Measurements from ENCODE around the gene GPR31.

GPR31 gene

DNA sequence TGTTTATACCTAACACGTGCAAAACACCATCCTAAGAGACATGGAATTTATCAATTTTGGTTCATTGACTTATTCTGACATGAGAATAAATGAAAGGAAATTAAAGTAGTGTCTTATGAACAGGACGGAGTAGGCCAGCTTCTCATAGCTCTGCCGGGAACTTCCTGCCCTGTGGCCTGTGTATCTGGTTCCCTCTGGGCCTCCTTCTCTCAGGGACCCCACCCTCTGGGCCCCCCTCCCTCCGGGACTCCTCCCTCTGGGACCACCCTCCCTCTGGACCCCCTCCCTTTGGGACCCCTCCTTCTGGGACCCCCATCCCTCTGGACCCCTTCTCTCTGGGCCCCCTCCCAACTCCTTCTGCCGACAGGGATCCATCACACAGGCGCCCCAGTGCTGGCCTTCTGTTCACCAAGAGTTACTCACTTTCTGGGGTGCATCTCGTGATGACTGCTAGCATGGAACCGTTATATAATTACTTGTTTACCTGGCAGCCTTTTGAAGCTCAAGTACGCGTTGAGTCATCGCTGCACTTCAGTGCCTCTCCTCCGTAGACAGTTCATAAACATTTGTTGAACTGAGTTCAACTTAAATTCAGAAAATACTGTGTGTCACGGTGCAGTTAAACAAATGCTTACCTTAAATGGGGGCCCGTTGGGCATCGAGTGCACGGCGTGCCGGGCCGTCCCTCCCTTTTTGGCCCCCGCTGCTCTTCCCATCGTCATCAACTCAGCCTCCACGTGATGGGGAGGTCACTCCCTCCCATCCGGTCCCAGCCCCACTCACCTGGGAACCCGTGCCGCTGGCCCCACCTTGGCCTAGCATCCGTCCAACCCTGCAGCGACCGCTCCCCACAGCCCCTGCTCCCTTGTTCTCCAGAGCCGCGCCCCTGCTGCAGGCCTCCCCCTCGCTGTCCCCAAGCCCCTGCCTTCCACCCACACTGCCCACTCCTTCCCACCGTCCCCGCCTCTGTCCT lies 26.8 kb downstream of the GPR31 start:
- Histone ChIP-seq H2AK5ac (ENCODE audit: low read depth, low read length) (no peak overlapping the region), H2BK15ac (ENCODE audit: low read length) (no peak overlapping the region), H3K79me1 (ENCODE audit: low read depth, low read length) (no peaks in the 10 kb centered on the region), H3K23ac (ENCODE audit: low read depth, low read length, poor library complexity) (peak overlapping the region; percentile 6), H3K18ac (ENCODE audit: low read length) (no peak overlapping the region), H3K4me3 (ENCODE audit: low read length in 2 of 2) (no peak overlapping the region), H2AFZ (ENCODE audit: low read length) (no peak overlapping the region), H3K14ac (ENCODE audit: low read length) (no peak overlapping the region), H2BK120ac (ENCODE audit: low read depth, low read length) (no peak overlapping the region), H3K27me3 (ENCODE audit: control insufficient read depth in 3 of 3, insufficient read depth in 3 of 3, low read depth in 1 of 3, low read length in 3 of 3) (no peaks in the 10 kb centered on the region), H4K91ac (ENCODE audit: low read depth, low read length, poor library complexity) (no peak overlapping the region), H3K4me1 (ENCODE audit: control insufficient read depth in 2 of 2, insufficient read depth in 1 of 2, low read depth in 1 of 2, low read length in 2 of 2) (no peaks in the 10 kb centered on the region), H3K4ac (ENCODE audit: low read length) (no peak overlapping the region), H2BK12ac (ENCODE audit: low read length) (no peak overlapping the region), H3K9me3 (replicated peaks in 1 of 2; ENCODE audit: control insufficient read depth in 2 of 2, insufficient read depth in 1 of 2, low read depth in 1 of 2, low read length in 2 of 2) (no peaks in the 10 kb centered on the region), H2BK5ac (ENCODE audit: low read length) (no peak overlapping the region), H3K36me3 (replicated peaks in 1 of 2; ENCODE audit: control insufficient read depth in 2 of 2, insufficient read depth in 2 of 2, low read length in 2 of 2) (no peaks in the 10 kb centered on the region), H4K8ac (ENCODE audit: low read depth, low read length) (no peak overlapping the region), H3K4me2 (ENCODE audit: insufficient read depth, low read length, poor library complexity, severe bottlenecking) (no peak overlapping the region), H3K27ac (replicated peaks; ENCODE audit: low read length) (no peak overlapping the region), H3K9ac (ENCODE audit: low read depth, low read length, poor library complexity) (peak overlapping the region; percentile 68)
- WGBS, 2 donors (ENCODE audit: extremely low coverage in 2 of 2, insufficient read length in 2 of 2, insufficient replicate concordance in 1 of 2), result no CpG with 5 or more reads among the region's 33 CpGs
- no peak for DNase-seq (ENCODE audit: low spot score)

GRCh38 chr6:167130008-167130677 lies 27.6 kb downstream of the GPR31 start:
- no peak overlapping the region for H3K27ac ChIP-seq (replicated peaks; ENCODE audit: low read length)
- H3K27me3 ChIP-seq (ENCODE audit: control insufficient read depth in 3 of 3, insufficient read depth in 3 of 3, low read depth in 1 of 3, low read length in 3 of 3), result no peaks in the 10 kb centered on the region
- H3K79me1 ChIP-seq (ENCODE audit: low read depth, low read length), result no peaks in the 10 kb centered on the region
- no peak overlapping the region for H4K91ac ChIP-seq (ENCODE audit: low read depth, low read length, poor library complexity)
- H3K23ac ChIP-seq (ENCODE audit: low read depth, low read length, poor library complexity), result no peak overlapping the region
- H2AK5ac ChIP-seq (ENCODE audit: low read depth, low read length), result no peak overlapping the region
- H4K8ac ChIP-seq (ENCODE audit: low read depth, low read length), result no peak overlapping the region
- H2BK5ac ChIP-seq (ENCODE audit: low read length), result no peak overlapping the region
- no peaks in the 10 kb centered on the region for H3K4me1 ChIP-seq (ENCODE audit: control insufficient read depth in 2 of 2, insufficient read depth in 1 of 2, low read depth in 1 of 2, low read length in 2 of 2)
- no peak overlapping the region for H3K18ac ChIP-seq (ENCODE audit: low read length)
- no peak overlapping the region for H3K4me2 ChIP-seq (ENCODE audit: insufficient read depth, low read length, poor library complexity, severe bottlenecking)
- H2BK12ac ChIP-seq (ENCODE audit: low read length), result no peak overlapping the region
- no peak overlapping the region for H2BK15ac ChIP-seq (ENCODE audit: low read length)
- H3K14ac ChIP-seq (ENCODE audit: low read length), result no peak overlapping the region
- DNase-seq (ENCODE audit: low spot score), result no peak
- no peaks in the 10 kb centered on the region for H3K36me3 ChIP-seq (replicated peaks in 1 of 2; ENCODE audit: control insufficient read depth in 2 of 2, insufficient read depth in 2 of 2, low read length in 2 of 2)
- H3K9me3 ChIP-seq (replicated peaks in 1 of 2; ENCODE audit: control insufficient read depth in 2 of 2, insufficient read depth in 1 of 2, low read depth in 1 of 2, low read length in 2 of 2), result no peaks in the 10 kb centered on the region
- WGBS, 2 donors (ENCODE audit: extremely low coverage in 2 of 2, insufficient read length in 2 of 2, insufficient replicate concordance in 1 of 2), result no CpG with 5 or more reads among the region's 6 CpGs
- no peak overlapping the region for H2BK120ac ChIP-seq (ENCODE audit: low read depth, low read length)
- no peak overlapping the region for H3K9ac ChIP-seq (ENCODE audit: low read depth, low read length, poor library complexity)
- no peak overlapping the region for H2AFZ ChIP-seq (ENCODE audit: low read length)
- H3K4ac ChIP-seq (ENCODE audit: low read length), result no peak overlapping the region
- H3K4me3 ChIP-seq (ENCODE audit: low read length in 2 of 2), result no peak overlapping the region

GRCh38 chr6:167129562-167129961 lies 28.2 kb downstream of the GPR31 start:
- H3K14ac ChIP-seq (ENCODE audit: low read length), result no peak overlapping the region
- H3K79me1 ChIP-seq (ENCODE audit: low read depth, low read length), result no peaks in the 10 kb centered on the region
- H3K4me3 ChIP-seq (ENCODE audit: low read length in 2 of 2), result no peak overlapping the region
- no peak overlapping the region for H4K8ac ChIP-seq (ENCODE audit: low read depth, low read length)
- no CpG with 5 or more reads among the region's 4 CpGs for WGBS, 2 donors (ENCODE audit: extremely low coverage in 2 of 2, insufficient read length in 2 of 2, insufficient replicate concordance in 1 of 2)
- no peak overlapping the region for H2BK120ac ChIP-seq (ENCODE audit: low read depth, low read length)
- H2AFZ ChIP-seq (ENCODE audit: low read length), result no peak overlapping the region
- no peak overlapping the region for H3K27ac ChIP-seq (replicated peaks; ENCODE audit: low read length)
- no peak overlapping the region for H2BK5ac ChIP-seq (ENCODE audit: low read length)
- H3K9me3 ChIP-seq (replicated peaks in 1 of 2; ENCODE audit: control insufficient read depth in 2 of 2, insufficient read depth in 1 of 2, low read depth in 1 of 2, low read length in 2 of 2), result no peaks in the 10 kb centered on the region
- H3K18ac ChIP-seq (ENCODE audit: low read length), result no peak overlapping the region
- no peak overlapping the region for H3K23ac ChIP-seq (ENCODE audit: low read depth, low read length, poor library complexity)
- no peaks in the 10 kb centered on the region for H3K36me3 ChIP-seq (replicated peaks in 1 of 2; ENCODE audit: control insufficient read depth in 2 of 2, insufficient read depth in 2 of 2, low read length in 2 of 2)
- H2AK5ac ChIP-seq (ENCODE audit: low read depth, low read length), result no peak overlapping the region
- no peak overlapping the region for H4K91ac ChIP-seq (ENCODE audit: low read depth, low read length, poor library complexity)
- H2BK12ac ChIP-seq (ENCODE audit: low read length), result no peak overlapping the region
- peaks cover 0 to 2% (median 0%) of the 10 kb centered on the region in 3 experiments for H3K27me3 ChIP-seq (ENCODE audit: control insufficient read depth in 3 of 3, insufficient read depth in 3 of 3, low read depth in 1 of 3, low read length in 3 of 3)
- DNase-seq (ENCODE audit: low spot score), result no peak
- no peak overlapping the region for H3K4me2 ChIP-seq (ENCODE audit: insufficient read depth, low read length, poor library complexity, severe bottlenecking)
- H3K9ac ChIP-seq (ENCODE audit: low read depth, low read length, poor library complexity), result no peak overlapping the region
- no peak overlapping the region for H2BK15ac ChIP-seq (ENCODE audit: low read length)
- no peaks in the 10 kb centered on the region for H3K4me1 ChIP-seq (ENCODE audit: control insufficient read depth in 2 of 2, insufficient read depth in 1 of 2, low read depth in 1 of 2, low read length in 2 of 2)
- no peak overlapping the region for H3K4ac ChIP-seq (ENCODE audit: low read length)

DNA sequence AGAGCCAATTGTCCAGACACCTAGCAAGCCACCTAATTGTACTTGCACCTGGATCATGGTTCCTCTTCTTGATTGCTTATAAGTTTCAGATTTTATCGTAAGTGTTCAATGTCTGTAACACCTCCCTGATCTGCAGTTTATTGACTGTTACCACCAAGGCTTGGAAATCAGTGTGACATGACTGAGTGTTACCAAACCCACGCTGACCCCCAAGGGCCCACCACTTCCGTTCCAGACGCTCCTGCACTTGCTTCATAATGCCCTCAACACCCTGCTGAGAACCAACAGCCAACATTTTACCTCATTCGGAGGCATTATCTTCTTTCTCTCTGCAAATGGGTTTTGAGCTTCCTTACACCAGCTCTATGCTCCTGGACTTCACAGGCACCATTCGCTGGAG lies 28.6 kb downstream of the GPR31 start:
- Histone ChIP-seq H2AFZ (ENCODE audit: low read length) (no peak overlapping the region), H2AK5ac (ENCODE audit: low read depth, low read length) (no peak overlapping the region), H3K9ac (ENCODE audit: low read depth, low read length, poor library complexity) (no peak overlapping the region), H3K27ac (replicated peaks; ENCODE audit: low read length) (no peak overlapping the region), H3K23ac (ENCODE audit: low read depth, low read length, poor library complexity) (no peak overlapping the region), H3K9me3 (replicated peaks in 1 of 2; ENCODE audit: control insufficient read depth in 2 of 2, insufficient read depth in 1 of 2, low read depth in 1 of 2, low read length in 2 of 2) (no peaks in the 10 kb centered on the region), H2BK5ac (ENCODE audit: low read length) (no peak overlapping the region), H3K4ac (ENCODE audit: low read length) (no peak overlapping the region), H3K27me3 (ENCODE audit: control insufficient read depth in 3 of 3, insufficient read depth in 3 of 3, low read depth in 1 of 3, low read length in 3 of 3) (peaks cover 0 to 2% (median 0%) of the 10 kb centered on the region in 3 experiments), H2BK12ac (ENCODE audit: low read length) (no peak overlapping the region), H3K4me1 (ENCODE audit: control insufficient read depth in 2 of 2, insufficient read depth in 1 of 2, low read depth in 1 of 2, low read length in 2 of 2) (no peaks in the 10 kb centered on the region), H2BK15ac (ENCODE audit: low read length) (no peak overlapping the region), H3K36me3 (replicated peaks in 1 of 2; ENCODE audit: control insufficient read depth in 2 of 2, insufficient read depth in 2 of 2, low read length in 2 of 2) (no peaks in the 10 kb centered on the region), H4K91ac (ENCODE audit: low read depth, low read length, poor library complexity) (no peak overlapping the region), H3K79me1 (ENCODE audit: low read depth, low read length) (no peaks in the 10 kb centered on the region), H3K18ac (ENCODE audit: low read length) (no peak overlapping the region), H3K4me3 (ENCODE audit: low read length in 2 of 2) (no peak overlapping the region), H2BK120ac (ENCODE audit: low read depth, low read length) (no peak overlapping the region), H3K14ac (ENCODE audit: low read length) (no peak overlapping the region), H3K4me2 (ENCODE audit: insufficient read depth, low read length, poor library complexity, severe bottlenecking) (no peak overlapping the region), H4K8ac (ENCODE audit: low read depth, low read length) (no peak overlapping the region)
- no CpG with 5 or more reads among the region's 6 CpGs for WGBS, 2 donors (ENCODE audit: extremely low coverage in 2 of 2, insufficient read length in 2 of 2, insufficient replicate concordance in 1 of 2)
- no peak for DNase-seq (ENCODE audit: low spot score)
